SH-SY5Y (cell line): ENCODE data around the gene COL15A1.

Experiments used
- GATA2 ChIP-seq: IDR thresholded peaks from 2 replicates; pipeline ENCODE4 v1.6.1; 2011; ENCODE audit warnings: mild to moderate bottlenecking, low read depth, low read length
- GATA3 ChIP-seq: IDR thresholded peaks from 2 replicates; pipeline ENCODE4 v1.6.1; 2011; ENCODE audit warnings: low read depth, mild to moderate bottlenecking, low read length, moderate library complexity

- TF ChIP-seq GATA2 (no peak), GATA3 (no peak)
These were observed 152.7 kb downstream of the COL15A1 start for GRCh38 chr9:99096409-99096808.
